ENCODE data around the gene NIFK. TPM values are rescaled to one million over a fixed set of nuclear protein-coding genes. Genes with fewer than 3 reads are reported as not detected.
A peak's percentile ranks its signal among the peaks of the same experiment; 100 is the strongest.

The NIFK gene
- total RNA-seq, 1 donor: 42.7 TPM

GRCh38 chr2:121776885-121777698, 40.4 kb upstream of the NIFK start:
- no peak for DNase-seq (ENCODE audit: insufficient read length, low spot score, missing footprints)
- TF ChIP-seq CTCF (IDR thresholded peaks at IDR 0.05; ENCODE audit: extremely low read depth, low read depth, low read length): no peak
- H3K4me2 ChIP-seq (ENCODE audit: insufficient read depth, low read length): peak overlapping the region; percentile 17
- no peak overlapping the region for H3K27ac ChIP-seq (ENCODE audit: low read depth, low read length)
- no peak overlapping the region for H2AFZ ChIP-seq (ENCODE audit: low read length)
- peaks cover 16% of the 10 kb centered on the region for H3K4me1 ChIP-seq (ENCODE audit: insufficient read depth, low read length)
- H4K20me1 ChIP-seq (ENCODE audit: insufficient read depth, low read length): no peaks in the 10 kb centered on the region
- H3K79me2 ChIP-seq (ENCODE audit: insufficient read depth, low read length): no peaks in the 10 kb centered on the region
- H3K27me3 ChIP-seq (ENCODE audit: insufficient read depth, low read length): peaks cover 8% of the 10 kb centered on the region
- no peak overlapping the region for H3K4me3 ChIP-seq (ENCODE audit: insufficient read depth, low read length)
- H3K9me3 ChIP-seq (ENCODE audit: low read depth, low read length): no peaks in the 10 kb centered on the region
- H3K36me3 ChIP-seq (ENCODE audit: insufficient read depth, low read length): no peaks in the 10 kb centered on the region

GRCh38 chr2:121776361-121776760, 39.7 kb upstream of the NIFK start:
- Histone ChIP-seq H3K4me1 (ENCODE audit: insufficient read depth, low read length) (peaks cover 16% of the 10 kb centered on the region), H3K4me2 (ENCODE audit: insufficient read depth, low read length) (no peak overlapping the region), H4K20me1 (ENCODE audit: insufficient read depth, low read length) (no peaks in the 10 kb centered on the region), H3K27ac (ENCODE audit: low read depth, low read length) (no peak overlapping the region), H3K79me2 (ENCODE audit: insufficient read depth, low read length) (no peaks in the 10 kb centered on the region), H3K36me3 (ENCODE audit: insufficient read depth, low read length) (no peaks in the 10 kb centered on the region), H2AFZ (ENCODE audit: low read length) (no peak overlapping the region), H3K4me3 (ENCODE audit: insufficient read depth, low read length) (no peak overlapping the region), H3K9me3 (ENCODE audit: low read depth, low read length) (no peaks in the 10 kb centered on the region), H3K27me3 (ENCODE audit: insufficient read depth, low read length) (peaks cover 8% of the 10 kb centered on the region)
- TF ChIP-seq CTCF (IDR thresholded peaks at IDR 0.05; ENCODE audit: extremely low read depth, low read depth, low read length): no peak
- no peak for DNase-seq (ENCODE audit: insufficient read length, low spot score, missing footprints)

- Histone ChIP-seq H3K4me2 (ENCODE audit: insufficient read depth, low read length) (no peak overlapping the region), H3K4me1 (ENCODE audit: insufficient read depth, low read length) (peaks cover 16% of the 10 kb centered on the region), H3K9me3 (ENCODE audit: low read depth, low read length) (no peaks in the 10 kb centered on the region), H2AFZ (ENCODE audit: low read length) (no peak overlapping the region), H3K27me3 (ENCODE audit: insufficient read depth, low read length) (peaks cover 8% of the 10 kb centered on the region), H3K36me3 (ENCODE audit: insufficient read depth, low read length) (no peaks in the 10 kb centered on the region), H3K79me2 (ENCODE audit: insufficient read depth, low read length) (no peaks in the 10 kb centered on the region), H3K27ac (ENCODE audit: low read depth, low read length) (no peak overlapping the region), H3K4me3 (ENCODE audit: insufficient read depth, low read length) (no peak overlapping the region), H4K20me1 (ENCODE audit: insufficient read depth, low read length) (no peaks in the 10 kb centered on the region)
- TF ChIP-seq CTCF (IDR thresholded peaks at IDR 0.05; ENCODE audit: extremely low read depth, low read depth, low read length): no peak
- DNase-seq (ENCODE audit: insufficient read length, low spot score, missing footprints): peak; percentile 2
Observed at GRCh38 chr2:121774235-121774634, 37.6 kb upstream of the NIFK start.

- Histone ChIP-seq H3K79me2 (ENCODE audit: insufficient read depth, low read length) (no peaks in the 10 kb centered on the region), H3K4me3 (ENCODE audit: insufficient read depth, low read length) (no peak overlapping the region), H3K36me3 (ENCODE audit: insufficient read depth, low read length) (peaks cover 6% of the 10 kb centered on the region), H3K27me3 (ENCODE audit: insufficient read depth, low read length) (no peaks in the 10 kb centered on the region), H3K4me1 (ENCODE audit: insufficient read depth, low read length) (peaks cover 12% of the 10 kb centered on the region), H3K4me2 (ENCODE audit: insufficient read depth, low read length) (no peak overlapping the region), H3K27ac (ENCODE audit: low read depth, low read length) (no peak overlapping the region), H4K20me1 (ENCODE audit: insufficient read depth, low read length) (no peaks in the 10 kb centered on the region), H3K9me3 (ENCODE audit: low read depth, low read length) (no peaks in the 10 kb centered on the region), H2AFZ (ENCODE audit: low read length) (no peak overlapping the region)
- DNase-seq (ENCODE audit: insufficient read length, low spot score, missing footprints): no peak
- TF ChIP-seq CTCF (IDR thresholded peaks at IDR 0.05; ENCODE audit: extremely low read depth, low read depth, low read length): no peak
Observed at GRCh38 chr2:121771976-121772742, 35.5 kb upstream of the NIFK start.

Data from osteoblast (primary cell).